MM.1S (cell line): ENCODE measurements around the gene HLA-DQA2.

Source experiments
- DNase-seq: peaks from one replicate; pipeline ENCODE4 v3.0.0-alpha.2; 2015
- H2AFZ ChIP-seq: fragments of 300-600 bp; sonication (generic); 2 replicates; pipeline ENCODE4 v1.6.0; 2016; ENCODE audit warnings: antibody characterized with exemption, low read length
- H3F3A ChIP-seq: fragments of 300-600 bp; sonication (generic); 2 replicates; pipeline ENCODE4 v1.6.1; 2016; ENCODE audit warnings: mild to moderate bottlenecking, antibody characterized with exemption, low read length, moderate library complexity, mixed read lengths; ENCODE audit not compliant: insufficient read depth
- H3K27ac ChIP-seq: fragments of 300-600 bp; sonication (generic); 2 replicates; pipeline ENCODE4 v1.5.1; 2016; ENCODE audit warnings: mild to moderate bottlenecking, low read length
- H3K27me3 ChIP-seq: fragments of 300-600 bp; sonication (generic); replicated peaks from 2 replicates; pipeline ENCODE4 v1.6.0; 2016; ENCODE audit warnings: low read length; ENCODE audit not compliant: insufficient read depth
- H3K36me3 ChIP-seq: fragments of 300-600 bp; sonication (generic); replicated peaks from 2 replicates; pipeline ENCODE4 v1.6.1; 2016; ENCODE audit warnings: mild to moderate bottlenecking, low read length, mixed read lengths; ENCODE audit not compliant: insufficient read depth
- H3K4me1 ChIP-seq: fragments of 300-600 bp; sonication (generic); 2 replicates; pipeline ENCODE4 v1.6.1; 2016; ENCODE audit warnings: low read length, mixed read lengths
- H3K4me2 ChIP-seq: fragments of 300-600 bp; sonication (generic); 2 replicates; pipeline ENCODE4 v1.6.0; 2016; ENCODE audit warnings: low read depth, low read length
- H3K4me3 ChIP-seq: fragments of 300-600 bp; sonication (generic); 2 replicates; pipeline ENCODE4 v1.5.1; 2016; ENCODE audit warnings: low read length, mixed read lengths
- H3K79me2 ChIP-seq: fragments of 300-600 bp; sonication (generic); 2 replicates; pipeline ENCODE4 v1.6.1; 2016; ENCODE audit warnings: mixed run types, low read length, mixed read lengths
- H3K9ac ChIP-seq: fragments of 300-600 bp; sonication (generic); 2 replicates; pipeline ENCODE4 v1.6.1; 2016; ENCODE audit warnings: low read length, mixed read lengths
- H3K9me2 ChIP-seq: fragments of 300-600 bp; sonication (generic); replicated peaks from 2 replicates; pipeline ENCODE4 v1.6.1; 2016; ENCODE audit warnings: mild to moderate bottlenecking, low read length, mixed read lengths; ENCODE audit not compliant: insufficient read depth
- H3K9me3 ChIP-seq: fragments of 300-600 bp; sonication (generic); replicated peaks from 2 replicates; pipeline ENCODE4 v1.6.1; 2016; ENCODE audit warnings: mild to moderate bottlenecking, low read length, mixed read lengths; ENCODE audit not compliant: insufficient read depth
- H4K20me1 ChIP-seq: fragments of 300-600 bp; sonication (generic); 2 replicates; pipeline ENCODE4 v1.6.1; 2016; ENCODE audit warnings: mild to moderate bottlenecking, low read length, moderate library complexity, mixed read lengths; ENCODE audit not compliant: insufficient read depth
- CTCF ChIP-seq: fragments of 300-600 bp; sonication (generic); IDR thresholded peaks from 2 replicates; pipeline ENCODE4 v1.5.1; 2016; ENCODE audit warnings: antibody characterized with exemption, low read length, mixed read lengths
- EZH2 ChIP-seq: fragments of 300-600 bp; sonication (generic); optimal IDR thresholded peaks from 2 replicates; pipeline ENCODE3; 2017; ENCODE audit warnings: low read depth, mild to moderate bottlenecking, antibody characterized with exemption, low read length, mixed read lengths
- EZH2phosphoT487 ChIP-seq: fragments of 300-600 bp; sonication (generic); IDR thresholded peaks from 2 replicates; pipeline ENCODE4 v1.6.1; 2018; ENCODE audit warnings: antibody characterized with exemption, low read length

HLA-DQA2 gene

GRCh38 chr6:32741031-32741960 is at the start of gene HLA-DQA2:
Gene HLA-DQA2 (plus strand): TSS chr6:32741391. CDS start chr6:32741444, 53 bp downstream.
- Histone ChIP-seq H3K27ac (no peak within 1 kb of the TSS), H3F3A (no peaks in the 10 kb centered on the region), H4K20me1 (no peaks in the 10 kb centered on the region), H3K9me2 (no peaks in the 10 kb centered on the region), H3K4me1 (no peaks in the 10 kb centered on the region), H3K79me2 (no peaks in the 10 kb centered on the region), H3K9me3 (no peaks in the 10 kb centered on the region), H3K27me3 (no peaks in the 10 kb centered on the region), H3K4me2 (no peak within 1 kb of the TSS), H2AFZ (no peak within 1 kb of the TSS), H3K9ac (no peak within 1 kb of the TSS), H3K36me3 (no peaks in the 10 kb centered on the region), H3K4me3 (no peak within 1 kb of the TSS)
- no peak for DNase-seq
- no peak for TF ChIP-seq CTCF
- TF ChIP-seq EZH2, result no peak
- TF ChIP-seq EZH2phosphoT487, result no peak

- H3K4me1 ChIP-seq, result no peaks in the 10 kb centered on the region
- H3K36me3 ChIP-seq, result no peaks in the 10 kb centered on the region
- H3K9ac ChIP-seq, result no peak overlapping the region
- H3F3A ChIP-seq, result no peaks in the 10 kb centered on the region
- H3K27me3 ChIP-seq, result peaks cover 2% of the 10 kb centered on the region
- TF ChIP-seq EZH2phosphoT487 (no peak), CTCF (peak; percentile 54), EZH2 (no peak)
- H3K4me2 ChIP-seq, result no peak overlapping the region
- H3K27ac ChIP-seq, result no peak overlapping the region
- no peaks in the 10 kb centered on the region for H3K9me2 ChIP-seq
- no peak overlapping the region for H2AFZ ChIP-seq
- no peak overlapping the region for H3K4me3 ChIP-seq
- no peaks in the 10 kb centered on the region for H3K9me3 ChIP-seq
- no peaks in the 10 kb centered on the region for H4K20me1 ChIP-seq
- DNase-seq, result peak; percentile 39
- no peaks in the 10 kb centered on the region for H3K79me2 ChIP-seq
These were observed 49.2 kb upstream of the HLA-DQA2 start for GRCh38 chr6:32692019-32692418.

GRCh38 chr6:32697031-32697430 is 44.2 kb upstream of the HLA-DQA2 start:
- no peak for DNase-seq
- no peak overlapping the region for H3K4me2 ChIP-seq
- H3K27ac ChIP-seq, result no peak overlapping the region
- no peak overlapping the region for H3K9ac ChIP-seq
- TF ChIP-seq EZH2phosphoT487 (no peak), CTCF (no peak), EZH2 (no peak)
- no peaks in the 10 kb centered on the region for H3K4me1 ChIP-seq
- no peaks in the 10 kb centered on the region for H3F3A ChIP-seq
- H3K27me3 ChIP-seq, result 0 out of 2 replicates have a peak, but pooled peaks cover 1% of the 10 kb centered on the region
- no peak overlapping the region for H2AFZ ChIP-seq
- no peak overlapping the region for H3K4me3 ChIP-seq
- no peaks in the 10 kb centered on the region for H3K9me3 ChIP-seq
- H4K20me1 ChIP-seq, result no peaks in the 10 kb centered on the region
- no peaks in the 10 kb centered on the region for H3K79me2 ChIP-seq
- no peaks in the 10 kb centered on the region for H3K9me2 ChIP-seq
- H3K36me3 ChIP-seq, result no peaks in the 10 kb centered on the region
